Panc1 (cell line): ENCODE results near the gene XPNPEP1. TPM values are rescaled to one million over a fixed set of nuclear protein-coding genes. Genes with fewer than 3 reads are reported as not detected.
A peak's percentile ranks its signal among the peaks of the same experiment; 100 is the strongest.

ENCODE experiments used
- ATAC-seq: fragments of 200-7000 bp; cut with Tn5 transposase; 2 replicates; pipeline ENCODE4 v1.9.1; 2020; ENCODE audit warnings: mild to moderate bottlenecking, moderate library complexity
- Bru-seq: library from RNA; stranded (reverse); fragments of 400-500 nt; gene quantifications from one replicate; lab custom pipeline; 2021; lab: Mats Ljungman, UMichigan
- BruChase-seq, 2 experiments: library from RNA; stranded (reverse); fragments of 400-500 nt; gene quantifications; one replicate each; lab custom pipeline; 2021; lab: Mats Ljungman, UMichigan
- BruUV-seq: library from RNA; stranded (reverse); fragments of 400-500 nt; replicated peaks from 2 replicates; lab custom pipeline; 2021; lab: Mats Ljungman, UMichigan
- CTCF ChIA-PET: fragments of 300-600 bp; sonication (Branson Sonifier 250); formaldehyde crosslinking; loops from one replicate; lab custom pipeline; 2022; ENCODE audit warnings: antibody characterized with exemption; lab: Charles Lee
- POLR2A ChIA-PET: fragments of 300-600 bp; sonication (Branson Sonifier 250); formaldehyde crosslinking; loops from one replicate; lab custom pipeline; 2022; ENCODE audit warnings: antibody characterized with exemption; lab: Charles Lee
- DNase-seq: peaks from one replicate; pipeline ENCODE4 v3.0.0-alpha.2; 2010; ENCODE audit warnings: low read depth, low spot score
- H3K27ac ChIP-seq: 2 replicates; pipeline ENCODE4 v1.5.1; 2011; ENCODE audit warnings: mild to moderate bottlenecking, low read length, inconsistent platforms
- H3K27me3 ChIP-seq: fragments of 200-500 bp; sonication (Bioruptor generic); 2 replicates; pipeline ENCODE4 v1.6.0; 2014; ENCODE audit warnings: low read length, inconsistent platforms; ENCODE audit not compliant: control insufficient read depth, insufficient read depth
- H3K36me3 ChIP-seq: fragments of 200-500 bp; sonication (Bioruptor generic); 2 replicates; pipeline ENCODE4 v1.5.1; 2014; ENCODE audit warnings: inconsistent platforms, mild to moderate bottlenecking, low read length, moderate library complexity; ENCODE audit not compliant: control insufficient read depth, insufficient read depth
- H3K4me1 ChIP-seq: 2 replicates; pipeline ENCODE4 v1.5.1; 2011; ENCODE audit warnings: inconsistent platforms, mild to moderate bottlenecking, low read length, moderate library complexity; ENCODE audit not compliant: control insufficient read depth, insufficient read depth
- H3K4me3 ChIP-seq, 2 experiments: 2 replicates each; pipeline ENCODE4 v1.5.1; 2011 to 2012; ENCODE audit warnings: low read depth in 2 of 2, low read length in 2 of 2, mild to moderate bottlenecking in 2 of 2, inconsistent platforms in 1 of 2, moderate library complexity in 1 of 2
- H3K9me3 ChIP-seq: fragments of 200-500 bp; sonication (Bioruptor generic); 2 replicates; pipeline ENCODE4 v1.5.1; 2014; ENCODE audit warnings: low read depth, mild to moderate bottlenecking, inconsistent platforms, low read length, moderate library complexity; ENCODE audit not compliant: control insufficient read depth, insufficient read depth
- CTCF ChIP-seq: fragments of 450-650 bp; IDR thresholded peaks from 2 replicates; pipeline ENCODE4 v1.5.1; 2017; ENCODE audit warnings: mild to moderate bottlenecking
- POLR2AphosphoS5 ChIP-seq: IDR thresholded peaks from 2 replicates; pipeline ENCODE4 v1.6.1; 2012; ENCODE audit warnings: mild to moderate bottlenecking, low read depth, low read length, moderate library complexity
- SIN3A ChIP-seq: IDR thresholded peaks from 2 replicates; pipeline ENCODE4 v1.6.1; 2012; ENCODE audit warnings: low read depth, mild to moderate bottlenecking, low read length, moderate library complexity, borderline replicate concordance; ENCODE audit not compliant: insufficient read depth
- TCF7L2 ChIP-seq: IDR thresholded peaks from 2 replicates; pipeline ENCODE4 v1.6.1; 2011; ENCODE audit warnings: mild to moderate bottlenecking, low read depth, low read length, inconsistent platforms
- in situ Hi-C: cut with HindIII; loops from 2 replicates; pipeline ENCODE4 v1.10.0; 2016; ENCODE audit warnings: low sequenced_read_pairs, low pct_unique_long_range_greater_than_20kb
- intact Hi-C: fragments of 100-400 bp; cut with micrococcal nuclease; formaldehyde crosslinking; loops from one replicate; pipeline ENCODE4 v1.10.0; 2022; ENCODE audit not compliant: unreplicated experiment
- long read RNA-seq: library from polyadenylated mRNA; unstranded; transcript quantifications from one replicate; pipeline ENCODE4 v2.0.0, GENCODE V29; 2021; ENCODE audit not compliant: unreplicated experiment
- polyA plus RNA-seq: library from polyadenylated mRNA; unstranded; fragments of >200 nt; gene quantifications from one replicate; pipeline ENCODE4 v1.2.1, GENCODE V29; 2012; ENCODE audit warnings: missing spikeins; ENCODE audit not compliant: insufficient read length
- total RNA-seq: library from RNA; stranded (reverse); gene quantifications from one replicate; pipeline ENCODE4 v1.2.1, GENCODE V29; 2021; ENCODE audit not compliant: unreplicated experiment
- TF ChIP-seq, protein P1 (sequence below), 2 experiments: IDR thresholded peaks; 2 replicates each; pipeline ENCODE4 v1.6.1; 2011 to 2012; ENCODE audit warnings: low read depth in 2 of 2, control low read depth in 1 of 2, low read length in 1 of 2, mild to moderate bottlenecking in 1 of 2, moderate library complexity in 1 of 2; ENCODE audit not compliant: insufficient read depth in 1 of 2

Gene XPNPEP1
- total RNA-seq, result 61.2 TPM
- 67.2 TPM for polyA plus RNA-seq
- Bru-seq, nascent RNA, result percentile 82 among the genes with signal in this experiment
- BruChase-seq, experiment 1, labeled RNA remaining after a 2-hour chase, result percentile 78 among the genes with signal in this experiment
- percentile 74 among the genes with signal in this experiment for BruChase-seq, experiment 2, labeled RNA remaining after a 6-hour chase
- long read RNA-seq, transcript XPNPEP1-218 (21 exons, 2,539 nt), result major isoform, 52 of 94 reads
- long read RNA-seq, partial matches to known transcripts, result 7 of 94 reads
- long read RNA-seq, other reads (novel, unspliced or antisense), result 33 of 94 reads

DNA sequence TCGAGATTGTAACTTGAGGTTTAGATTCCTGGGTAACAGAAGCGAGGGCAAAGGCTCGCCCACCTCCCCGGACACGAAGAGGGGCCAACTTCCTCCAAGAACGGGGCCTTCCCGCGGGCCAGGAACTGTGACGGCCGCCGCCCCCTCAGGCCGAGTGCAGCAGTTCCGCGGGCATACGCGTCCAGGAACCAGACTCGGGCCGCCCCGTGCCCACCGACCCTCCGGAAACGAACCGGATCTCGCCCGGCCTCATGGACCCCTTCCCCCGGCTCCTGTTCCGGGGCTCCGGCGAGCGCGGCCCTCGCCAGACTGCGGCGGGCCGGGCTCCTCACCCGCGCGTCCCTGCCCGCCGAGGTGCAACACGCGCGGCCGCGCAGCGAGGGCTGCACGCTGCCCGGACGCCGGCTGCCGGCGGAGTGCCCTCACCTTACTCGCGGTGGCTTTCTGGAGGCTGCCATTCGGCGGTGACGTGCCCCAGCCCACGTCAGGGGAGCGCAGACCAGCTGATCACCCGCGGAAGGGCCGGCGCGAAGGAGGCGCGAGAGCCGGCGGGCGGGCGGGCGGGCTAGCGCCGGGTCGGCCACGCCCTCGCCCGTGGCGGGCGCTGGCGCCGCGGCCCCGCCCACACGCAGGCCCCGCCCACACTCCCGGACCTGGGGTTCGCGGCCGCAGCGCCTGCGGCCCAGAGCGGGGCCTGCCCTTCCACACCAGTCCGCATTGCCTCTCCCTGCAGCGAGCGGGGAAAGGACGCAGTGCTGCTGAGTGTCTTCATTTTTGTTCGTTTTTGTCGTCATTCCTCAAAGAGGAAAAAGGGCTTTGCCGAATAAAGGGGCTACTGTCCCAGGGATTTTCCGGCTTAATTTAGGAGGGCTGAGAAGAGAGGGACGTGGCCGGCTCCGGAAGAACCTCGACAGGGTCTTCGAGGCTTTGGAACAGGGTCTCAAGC is at the start of gene XPNPEP1:
Gene XPNPEP1, minus strand, starts transcription at position 536 of the 946 bp plus-strand sequence. Its CDS starts 78 bp downstream, at position 458.
- H3K4me1 ChIP-seq, result peaks cover 12% of the 10 kb centered on the region
- ChIA-PET CTCF (no interaction called here), POLR2A (interaction anchor here (0.6 kb wide), 1 partner anchor 84 kb away, joined by 4 read pairs; no protein-coding TSS in a partner anchor)
- in situ Hi-C loops, result no loop called here
- TF ChIP-seq SIN3A (peak; percentile 63; the same call in 1 of the 2 replicates), TCF7L2 (no peak), CTCF (no peak), POLR2AphosphoS5 (peak; percentile 85)
- TF ChIP-seq, protein P1, sequence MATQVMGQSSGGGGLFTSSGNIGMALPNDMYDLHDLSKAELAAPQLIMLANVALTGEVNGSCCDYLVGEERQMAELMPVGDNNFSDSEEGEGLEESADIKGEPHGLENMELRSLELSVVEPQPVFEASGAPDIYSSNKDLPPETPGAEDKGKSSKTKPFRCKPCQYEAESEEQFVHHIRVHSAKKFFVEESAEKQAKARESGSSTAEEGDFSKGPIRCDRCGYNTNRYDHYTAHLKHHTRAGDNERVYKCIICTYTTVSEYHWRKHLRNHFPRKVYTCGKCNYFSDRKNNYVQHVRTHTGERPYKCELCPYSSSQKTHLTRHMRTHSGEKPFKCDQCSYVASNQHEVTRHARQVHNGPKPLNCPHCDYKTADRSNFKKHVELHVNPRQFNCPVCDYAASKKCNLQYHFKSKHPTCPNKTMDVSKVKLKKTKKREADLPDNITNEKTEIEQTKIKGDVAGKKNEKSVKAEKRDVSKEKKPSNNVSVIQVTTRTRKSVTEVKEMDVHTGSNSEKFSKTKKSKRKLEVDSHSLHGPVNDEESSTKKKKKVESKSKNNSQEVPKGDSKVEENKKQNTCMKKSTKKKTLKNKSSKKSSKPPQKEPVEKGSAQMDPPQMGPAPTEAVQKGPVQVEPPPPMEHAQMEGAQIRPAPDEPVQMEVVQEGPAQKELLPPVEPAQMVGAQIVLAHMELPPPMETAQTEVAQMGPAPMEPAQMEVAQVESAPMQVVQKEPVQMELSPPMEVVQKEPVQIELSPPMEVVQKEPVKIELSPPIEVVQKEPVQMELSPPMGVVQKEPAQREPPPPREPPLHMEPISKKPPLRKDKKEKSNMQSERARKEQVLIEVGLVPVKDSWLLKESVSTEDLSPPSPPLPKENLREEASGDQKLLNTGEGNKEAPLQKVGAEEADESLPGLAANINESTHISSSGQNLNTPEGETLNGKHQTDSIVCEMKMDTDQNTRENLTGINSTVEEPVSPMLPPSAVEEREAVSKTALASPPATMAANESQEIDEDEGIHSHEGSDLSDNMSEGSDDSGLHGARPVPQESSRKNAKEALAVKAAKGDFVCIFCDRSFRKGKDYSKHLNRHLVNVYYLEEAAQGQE (IDR thresholded peaks at IDR 0.05; ENCODE audit: insufficient read depth in 1 of 2, low read depth in 2 of 2, low read length in 1 of 2), result no peak
- no peaks in the 10 kb centered on the region for H3K27me3 ChIP-seq
- no peaks in the 10 kb centered on the region for H3K9me3 ChIP-seq
- peak within 1 kb of the TSS; percentile 91 for H3K27ac ChIP-seq
- DNase-seq, result no peak
- intact Hi-C loops, result no loop called here
- ATAC-seq, result peak; percentile 99
- H3K36me3 ChIP-seq, result no peaks in the 10 kb centered on the region; the same call in 1 of the 2 replicates
- no TSS peak for BruUV-seq
- peak within 1 kb of the TSS; percentile 79 to 96 for H3K4me3 ChIP-seq

GRCh38 chr10:109972372-109973001 is 49.2 kb upstream of the XPNPEP1 start:
- ATAC-seq (no peak), DNase-seq (no peak)
- H3K9me3 ChIP-seq, result no peaks in the 10 kb centered on the region
- H3K4me1 ChIP-seq, result no peaks in the 10 kb centered on the region
- TF ChIP-seq, protein P1 (IDR thresholded peaks at IDR 0.05; ENCODE audit: insufficient read depth in 1 of 2, low read depth in 2 of 2, low read length in 1 of 2), result no peak
- TF ChIP-seq POLR2AphosphoS5 (no peak), SIN3A (no peak), CTCF (no peak), TCF7L2 (no peak)
- intact Hi-C loops (no loop called here), in situ Hi-C loops (no loop called here)
- CTCF ChIA-PET, result no interaction called here
- no TSS peak for BruUV-seq
- H3K36me3 ChIP-seq, result no peaks in the 10 kb centered on the region
- peaks cover 3% of the 10 kb centered on the region; the same call in 1 of the 2 replicates for H3K27me3 ChIP-seq
- POLR2A ChIA-PET, result no interaction called here
- no peak overlapping the region for H3K27ac ChIP-seq
- no peak overlapping the region for H3K4me3 ChIP-seq
